COLO668 (cell line): Measurements from ENCODE around the gene ECE2.

Source experiments
- DNase-seq: peaks from one replicate; lab custom pipeline; 2025; ENCODE audit not compliant: unreplicated experiment; lab: John Stamatoyannopoulos, UW

The ECE2 gene

DNA sequence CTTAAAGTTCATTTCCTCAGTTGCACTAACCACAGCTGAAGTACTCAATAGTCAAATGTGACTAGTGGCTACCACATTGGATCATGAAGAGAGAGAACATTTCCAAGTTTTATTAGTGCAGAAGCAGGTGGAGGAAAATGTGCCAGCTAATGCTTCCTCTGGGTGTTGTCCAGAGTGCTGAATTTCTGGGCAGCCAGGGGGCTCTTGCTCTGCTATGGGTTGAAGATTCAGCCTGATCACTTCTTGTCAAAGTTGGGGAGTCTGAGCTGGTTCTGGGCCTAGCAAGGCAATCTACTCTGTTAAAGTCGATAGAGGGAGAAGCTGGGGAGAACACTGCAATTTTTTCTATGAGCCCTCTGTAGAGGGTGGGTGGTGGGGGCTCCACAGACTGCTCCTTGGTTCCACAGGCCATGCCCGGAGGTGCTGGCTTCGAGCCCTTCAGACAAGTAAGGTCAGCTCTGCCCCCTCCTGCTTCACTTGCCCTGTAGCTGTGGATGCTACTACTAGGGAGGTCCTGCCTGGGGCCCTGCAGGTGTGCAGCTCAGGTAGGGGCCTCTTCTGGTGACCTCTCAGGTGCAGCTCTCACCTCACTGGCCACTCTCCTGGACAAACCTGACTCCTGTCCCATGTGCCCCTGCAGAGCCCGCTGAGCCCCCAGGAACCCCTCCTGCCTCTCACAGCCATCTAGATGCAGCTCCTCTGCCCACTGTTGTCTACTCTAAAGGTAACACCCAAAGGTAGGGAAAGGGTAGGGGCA is 35.3 kb upstream of the ECE2 start:
- no peak for DNase-seq

DNA sequence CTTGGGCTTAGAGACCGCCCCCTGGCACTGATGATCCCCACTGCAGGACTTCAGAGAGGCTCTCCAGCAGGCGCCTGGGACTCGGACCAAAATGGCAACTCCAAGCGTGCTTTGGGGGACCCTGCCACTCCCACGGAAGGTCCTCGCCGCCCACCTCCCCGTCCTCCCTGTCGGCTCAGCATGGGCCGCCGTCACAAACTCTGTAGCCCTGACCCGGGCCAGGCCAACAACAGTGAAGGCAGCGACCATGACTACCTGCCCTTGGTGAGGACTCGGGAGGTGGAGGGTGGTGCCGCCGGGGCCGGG is 34.7 kb upstream of the ECE2 start:
- DNase-seq, result no peak

DNA sequence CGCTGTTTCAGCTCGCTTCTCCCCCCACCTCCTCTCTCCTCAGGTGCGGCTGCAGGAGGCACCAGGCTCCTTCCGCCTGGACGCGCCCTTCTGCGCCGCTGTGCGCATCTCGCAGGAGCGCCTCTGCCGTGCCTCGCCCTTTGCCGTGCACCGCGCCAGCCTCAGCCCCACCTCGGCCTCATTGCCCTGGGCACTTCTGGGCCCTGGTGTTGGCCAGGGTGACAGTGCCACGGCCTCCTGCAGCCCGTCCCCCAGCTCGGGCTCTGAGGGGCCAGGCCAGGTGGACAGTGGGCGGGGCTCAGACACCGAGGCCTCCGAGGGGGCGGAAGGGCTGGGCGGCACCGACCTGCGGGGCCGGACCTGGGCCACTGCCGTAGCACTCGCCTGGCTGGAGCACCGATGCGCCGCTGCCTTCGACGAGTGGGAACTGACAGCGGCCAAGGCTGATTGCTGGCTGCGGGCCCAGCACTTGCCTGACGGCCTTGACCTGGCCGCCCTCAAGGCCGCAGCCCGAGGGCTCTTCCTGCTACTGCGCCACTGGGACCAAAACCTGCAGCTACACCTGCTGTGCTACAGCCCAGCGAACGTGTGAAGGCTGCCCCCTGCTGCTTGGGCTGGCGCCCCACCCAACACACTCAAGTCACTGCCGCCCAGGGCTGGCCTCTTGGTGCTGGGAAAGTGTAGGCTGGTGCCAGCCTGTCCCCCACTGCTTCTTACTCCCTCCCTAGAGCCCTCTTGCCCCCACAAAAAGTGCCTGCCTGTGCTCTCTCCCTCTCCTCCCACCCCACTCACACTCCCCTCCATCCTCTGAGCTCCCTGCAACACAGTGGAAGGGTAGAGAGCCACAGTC is 34.1 kb upstream of the ECE2 start:
- DNase-seq, result peak; percentile 77

DNA sequence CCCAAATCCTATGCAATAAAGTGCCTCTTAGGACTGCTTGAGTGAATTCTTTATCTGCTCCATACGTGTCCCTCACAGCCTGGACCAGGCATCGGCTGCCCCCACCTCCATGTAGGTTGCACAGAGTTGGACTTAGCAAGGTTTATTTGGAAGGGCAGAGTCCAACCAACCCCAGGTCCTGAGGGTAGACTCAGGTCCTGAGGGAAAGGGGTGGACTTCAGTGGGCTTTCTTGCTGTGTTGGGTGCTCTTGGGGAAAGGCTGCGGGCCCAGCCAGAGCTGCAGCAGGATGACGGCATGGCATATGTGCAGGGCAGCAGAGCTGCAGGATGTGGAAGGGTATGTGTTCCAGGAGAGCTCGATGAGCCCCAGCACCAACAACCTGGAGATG is 33.5 kb upstream of the ECE2 start:
- no peak for DNase-seq

GRCh38 chr3:184248454-184249411 is 27.1 kb upstream of the ECE2 start, which contains the start of gene ALG3:
ALG3 (minus strand) TSS chr3:184248962; CDS start chr3:184248940, 22 bp downstream.
- DNase-seq, result peak; percentile 86

GRCh38 chr3:184249412-184250166 is 26.2 kb upstream of the ECE2 start, which contains the start of gene EEF1AKMT4:
EEF1AKMT4 (plus strand) TSS chr3:184249672; CDS start chr3:184249695, 23 bp downstream.
- DNase-seq, result peak; percentile 94

DNA sequence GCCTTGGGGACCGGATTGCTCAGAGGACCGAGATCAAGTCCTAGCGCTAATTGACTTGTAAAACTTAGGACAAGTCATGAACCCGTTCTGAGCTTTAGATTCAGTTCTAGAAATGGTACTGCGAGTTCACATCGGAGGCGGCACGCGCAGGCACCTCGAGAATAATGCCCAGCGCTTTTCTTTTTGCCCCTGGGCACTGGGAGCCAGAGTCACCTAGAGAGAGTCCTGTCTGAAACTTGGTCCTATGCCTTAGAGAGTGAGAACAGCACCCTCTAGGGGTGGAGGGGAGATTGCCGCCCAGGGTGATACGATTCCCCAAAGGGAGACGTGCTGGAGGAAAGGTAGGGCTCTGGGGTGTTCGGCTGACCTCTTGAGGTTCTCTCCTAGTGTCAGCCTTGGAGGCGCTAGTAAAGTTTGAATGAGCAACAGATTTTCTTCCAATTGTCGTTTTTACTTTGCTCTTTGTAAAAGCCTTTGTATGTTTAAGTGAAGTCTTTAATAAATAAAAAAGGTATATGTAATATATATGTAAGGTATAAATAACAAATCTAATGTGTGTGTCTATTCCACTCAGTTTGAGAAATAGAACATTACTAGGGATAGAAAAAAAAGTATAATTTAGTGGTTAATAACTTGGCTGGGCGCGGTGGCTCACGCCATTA is 25.5 kb upstream of the ECE2 start:
- DNase-seq, result peak; percentile 87

DNA sequence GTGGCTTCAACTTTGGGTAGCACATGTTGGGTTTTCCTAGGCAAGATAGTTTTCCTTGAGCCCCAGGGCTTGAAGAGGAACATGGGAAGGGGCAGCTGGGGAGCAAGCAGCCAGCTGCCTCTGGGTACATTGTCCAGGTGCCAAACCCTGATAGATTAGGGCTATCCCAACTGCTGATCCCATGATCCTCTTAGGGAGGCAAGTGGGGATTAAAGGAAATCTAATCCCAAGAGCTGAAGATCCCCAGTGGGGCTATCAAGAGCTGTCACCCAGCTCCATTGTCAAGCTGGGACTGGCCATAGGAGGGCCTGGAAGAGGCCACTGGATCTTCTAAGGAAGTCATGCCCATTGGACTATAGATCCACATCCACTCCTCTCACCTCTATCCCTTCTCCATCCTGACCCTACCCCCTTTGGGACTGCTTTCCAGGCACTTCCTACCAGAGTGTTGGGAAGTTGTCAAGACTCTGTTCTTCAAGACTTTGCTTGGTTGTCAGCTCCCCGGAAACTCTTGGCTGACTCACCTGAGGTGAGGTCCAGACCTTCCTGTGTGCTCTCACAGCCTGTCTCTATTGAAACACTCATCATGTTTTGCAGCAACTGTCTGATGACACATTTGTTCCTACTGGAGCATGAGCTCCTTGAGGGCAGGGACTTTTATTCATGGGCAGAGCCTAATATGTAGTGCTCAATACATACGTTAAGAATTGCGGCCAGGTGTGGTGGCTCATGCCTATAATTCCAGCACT is 20.4 kb upstream of the ECE2 start:
- no peak for DNase-seq

DNA sequence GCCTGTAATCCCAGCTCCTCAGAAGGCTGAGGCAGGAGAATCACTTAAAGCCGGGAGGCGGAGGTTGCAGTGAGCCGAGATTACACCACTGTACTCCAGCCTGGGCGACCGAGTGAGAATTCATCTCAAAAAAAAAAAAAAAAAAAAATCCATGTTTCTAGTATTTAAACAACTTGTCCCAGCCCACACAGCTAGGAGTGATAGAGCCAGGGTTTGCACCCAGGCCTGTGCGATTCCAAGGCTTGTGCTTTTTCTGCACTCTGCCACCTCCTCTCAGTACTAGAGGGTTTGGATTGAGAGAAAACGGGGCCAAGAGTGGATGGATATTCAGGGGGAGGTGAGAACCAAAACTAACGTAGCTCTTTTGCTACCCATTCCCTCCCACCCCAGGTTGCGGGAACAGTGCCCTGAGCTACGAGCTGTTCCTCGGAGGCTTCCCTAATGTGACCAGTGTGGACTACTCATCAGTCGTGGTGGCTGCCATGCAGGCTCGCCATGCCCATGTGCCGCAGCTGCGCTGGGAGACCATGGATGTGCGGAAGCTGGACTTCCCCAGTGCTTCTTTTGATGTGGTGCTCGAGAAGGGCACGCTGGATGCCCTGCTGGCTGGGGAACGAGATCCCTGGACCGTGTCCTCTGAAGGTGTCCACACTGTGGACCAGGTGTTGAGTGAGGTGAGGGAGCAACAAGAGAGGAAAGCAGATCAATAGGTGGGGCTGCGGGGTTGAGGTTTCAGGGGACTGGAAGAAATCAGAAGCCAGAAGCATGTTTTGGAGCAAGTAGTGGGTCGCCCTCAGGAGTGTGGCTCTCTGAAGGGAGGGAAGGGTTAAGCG is 18.5 kb upstream of the ECE2 start:
- no peak for DNase-seq

DNA sequence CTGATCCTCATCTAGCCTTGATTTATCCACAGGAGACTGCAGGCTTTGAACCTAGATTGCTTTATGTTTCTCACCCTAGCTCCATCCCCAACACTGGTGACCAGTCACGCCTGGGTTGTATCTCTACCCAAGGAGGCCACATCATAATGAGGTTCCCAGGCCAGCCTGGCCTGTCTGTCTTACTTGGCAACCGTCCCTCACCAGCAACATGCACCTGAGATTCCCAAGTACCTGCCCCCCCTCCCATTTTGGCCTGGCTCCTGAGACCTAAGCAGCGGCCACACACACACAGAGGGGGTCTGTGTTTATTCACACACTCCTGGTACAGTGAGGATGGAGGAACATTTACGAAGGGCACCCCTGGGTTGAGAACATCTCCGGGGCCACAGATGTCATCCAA is 16.9 kb upstream of the ECE2 start:
- DNase-seq, result no peak

DNA sequence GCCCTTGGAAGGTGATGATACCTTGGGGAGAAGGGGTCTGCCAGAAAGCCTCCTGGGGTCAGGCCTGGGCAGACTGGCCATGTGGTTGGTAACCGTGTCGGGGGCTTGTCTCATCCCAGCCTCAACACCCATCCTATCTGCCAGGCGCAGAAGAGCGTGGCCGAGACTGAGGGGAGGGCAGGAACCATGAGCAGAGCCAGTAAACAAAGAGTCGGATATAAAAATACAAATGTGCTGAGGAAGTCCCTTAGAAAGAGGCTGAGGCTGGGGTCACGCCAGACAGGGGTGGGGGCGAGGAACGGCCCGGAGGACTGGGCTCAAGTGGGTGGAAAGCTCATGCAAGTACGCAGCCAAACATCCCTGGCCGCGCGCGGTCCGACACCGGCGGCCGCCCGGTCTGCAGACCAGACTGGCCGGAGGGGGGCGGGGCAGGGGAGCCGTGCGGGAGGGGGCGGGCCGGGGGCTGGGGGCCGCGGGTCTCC is 16.4 kb upstream of the ECE2 start:
- DNase-seq, result no peak

DNA sequence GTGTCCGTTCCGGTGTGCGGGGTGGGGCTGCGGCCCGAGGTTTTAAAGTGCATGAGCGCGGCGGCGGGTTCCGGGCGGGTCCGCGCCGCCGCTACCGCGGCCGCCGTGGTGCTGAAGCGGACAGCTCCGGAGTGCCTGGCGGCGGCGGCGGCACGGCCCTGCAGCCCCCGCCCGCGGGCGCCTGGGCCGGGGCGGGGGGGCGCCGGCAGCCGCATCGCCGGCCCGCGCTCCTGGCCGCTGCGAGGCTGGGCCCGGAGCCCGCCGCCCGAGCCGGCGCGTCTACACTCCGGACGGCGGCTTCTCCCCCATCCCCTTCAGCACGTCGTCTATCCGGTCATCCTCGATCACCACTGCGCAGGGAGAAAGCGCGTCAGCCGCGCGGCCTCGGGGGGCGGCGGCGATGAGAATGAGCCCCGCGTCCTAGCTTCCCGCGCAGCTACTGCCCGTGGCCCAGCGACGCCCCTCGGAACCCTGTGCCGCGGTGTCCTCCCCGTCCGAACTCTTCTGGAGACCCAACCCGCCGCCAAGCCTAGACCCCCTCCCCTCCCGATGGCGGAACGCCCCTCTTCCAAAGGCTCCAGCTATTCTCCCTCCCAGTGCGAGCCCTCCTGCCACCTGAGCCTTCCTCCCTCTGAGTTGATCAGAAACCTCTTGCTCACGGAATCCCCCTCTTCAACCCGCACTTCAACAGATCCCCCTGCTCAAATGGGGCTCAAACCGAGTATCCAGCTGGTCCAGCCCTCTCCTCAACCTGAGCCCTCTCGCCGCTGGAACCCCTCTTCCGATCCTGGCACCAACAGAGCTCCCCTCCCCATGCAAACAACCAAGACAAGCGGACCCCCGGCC is 15.7 kb upstream of the ECE2 start:
- DNase-seq, result peak; percentile 54

DNA sequence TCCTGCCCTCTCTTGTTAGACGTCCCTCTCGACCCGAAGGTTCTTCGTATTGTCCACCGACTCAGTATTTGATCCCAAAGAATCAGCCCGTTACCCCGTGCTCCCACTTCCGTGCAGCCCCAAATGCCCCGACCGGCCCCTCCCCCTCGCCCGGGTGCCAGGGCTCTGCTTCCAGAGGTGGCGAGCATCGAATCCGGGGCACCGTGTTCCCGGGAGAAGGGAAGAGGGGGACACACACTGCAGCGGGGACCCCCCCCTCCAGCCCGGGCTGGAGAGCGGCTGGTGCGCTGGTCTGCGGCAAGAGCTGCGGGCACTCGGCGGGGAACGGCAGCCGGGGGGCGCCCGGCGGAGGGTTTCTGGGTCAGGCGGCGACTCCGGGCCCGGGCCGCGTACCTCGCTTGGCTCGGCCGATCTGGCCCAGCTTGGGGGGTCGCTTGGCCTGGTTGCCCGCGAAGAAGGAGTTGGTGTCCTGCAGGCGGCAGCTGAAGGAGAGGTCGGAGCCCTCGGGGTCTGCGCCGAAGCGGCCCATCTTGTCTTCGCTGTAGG is 15.0 kb upstream of the ECE2 start:
- DNase-seq, result peak; percentile 33

GRCh38 chr3:184261270-184261853 is 14.5 kb upstream of the ECE2 start, which contains the start of gene CAMK2N2:
CAMK2N2 (minus strand) TSS chr3:184261553; CDS start chr3:184261285, 268 bp downstream.
- DNase-seq, result peak; percentile 85

- DNase-seq, result peak; percentile 68
These were observed 13.7 kb upstream of the ECE2 start for GRCh38 chr3:184261854-184262763.
